ENCODE results near the gene TAS2R50. TPM values are rescaled to one million over a fixed set of nuclear protein-coding genes. Genes with fewer than 3 reads are reported as not detected.

The TAS2R50 gene
- total and polyA plus RNA-seq, 8 donors: 0.17 to 1.1 (median 0.29) TPM; not detected in 1

DNA sequence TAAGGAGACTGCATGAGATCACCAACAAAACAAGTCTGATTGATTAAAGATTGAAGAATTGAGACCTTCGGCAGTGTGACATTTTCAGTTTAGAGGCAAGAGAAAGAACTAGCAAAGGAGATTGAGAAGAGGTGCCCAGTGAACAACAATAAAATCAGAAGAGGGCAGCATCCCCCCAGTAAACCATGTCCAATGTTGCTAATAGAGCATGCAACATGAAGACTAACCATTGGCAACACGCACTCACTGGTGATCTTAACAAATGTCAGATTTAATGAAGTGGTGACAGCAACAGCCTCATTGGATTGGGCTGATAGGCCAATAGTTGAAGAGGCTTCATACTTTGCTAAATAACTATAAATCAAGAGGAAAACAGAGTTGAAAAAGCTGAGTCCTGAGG, 26.9 kb downstream of the TAS2R50 start:
- Histone ChIP-seq H3K36me3 (no peaks in the 10 kb centered on the region), H3K27ac (no peak overlapping the region), H3K9me3 (peaks cover 0 to 12% of the 10 kb centered on the region in 2 donors), H3K4me3 (no peak overlapping the region), H3K27me3 (no peaks in the 10 kb centered on the region), H3K4me1 (no peaks in the 10 kb centered on the region)
- peak in 1 of 4 donors; percentile 26 for DNase-seq
- TF ChIP-seq, protein P1, sequence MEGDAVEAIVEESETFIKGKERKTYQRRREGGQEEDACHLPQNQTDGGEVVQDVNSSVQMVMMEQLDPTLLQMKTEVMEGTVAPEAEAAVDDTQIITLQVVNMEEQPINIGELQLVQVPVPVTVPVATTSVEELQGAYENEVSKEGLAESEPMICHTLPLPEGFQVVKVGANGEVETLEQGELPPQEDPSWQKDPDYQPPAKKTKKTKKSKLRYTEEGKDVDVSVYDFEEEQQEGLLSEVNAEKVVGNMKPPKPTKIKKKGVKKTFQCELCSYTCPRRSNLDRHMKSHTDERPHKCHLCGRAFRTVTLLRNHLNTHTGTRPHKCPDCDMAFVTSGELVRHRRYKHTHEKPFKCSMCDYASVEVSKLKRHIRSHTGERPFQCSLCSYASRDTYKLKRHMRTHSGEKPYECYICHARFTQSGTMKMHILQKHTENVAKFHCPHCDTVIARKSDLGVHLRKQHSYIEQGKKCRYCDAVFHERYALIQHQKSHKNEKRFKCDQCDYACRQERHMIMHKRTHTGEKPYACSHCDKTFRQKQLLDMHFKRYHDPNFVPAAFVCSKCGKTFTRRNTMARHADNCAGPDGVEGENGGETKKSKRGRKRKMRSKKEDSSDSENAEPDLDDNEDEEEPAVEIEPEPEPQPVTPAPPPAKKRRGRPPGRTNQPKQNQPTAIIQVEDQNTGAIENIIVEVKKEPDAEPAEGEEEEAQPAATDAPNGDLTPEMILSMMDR (IDR thresholded peaks at IDR 0.05): no peak
- intact Hi-C loops (cut with DNase I): no loop called here
- no peak for ATAC-seq

- no peak overlapping the region for H3K4me3 ChIP-seq
- intact Hi-C loops (cut with DNase I): no loop called here
- no peaks in the 10 kb centered on the region for H3K27me3 ChIP-seq
- TF ChIP-seq, protein P1 (IDR thresholded peaks at IDR 0.05): no peak
- no peak overlapping the region for H3K27ac ChIP-seq
- ATAC-seq (no peak), DNase-seq (no peak)
- no peaks in the 10 kb centered on the region for H3K4me1 ChIP-seq
- peaks cover 0 to 16% of the 10 kb centered on the region in 2 donors for H3K9me3 ChIP-seq
- H3K36me3 ChIP-seq: no peaks in the 10 kb centered on the region
These were observed 29.0 kb downstream of the TAS2R50 start for GRCh38 chr12:10957741-10958140.

DNA sequence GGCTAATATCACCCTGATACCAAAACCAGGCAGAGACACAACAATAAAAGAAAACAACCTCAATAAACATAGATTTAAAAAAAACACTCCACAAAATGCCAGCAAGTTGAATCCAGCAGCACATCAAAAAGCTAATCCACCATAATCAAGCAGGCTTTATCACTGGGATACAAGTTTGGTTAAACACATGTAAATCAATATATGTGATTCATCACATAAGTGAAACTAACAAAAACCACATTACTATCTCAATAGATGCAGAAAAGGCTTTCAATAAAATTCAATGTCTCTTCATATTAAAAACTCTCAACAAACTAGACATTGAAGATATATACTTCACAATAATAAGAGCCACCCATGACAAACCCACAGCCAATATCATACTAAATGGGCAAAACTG, 30.6 kb downstream of the TAS2R50 start:
- Histone ChIP-seq H3K4me3 (no peak overlapping the region), H3K4me1 (no peaks in the 10 kb centered on the region), H3K36me3 (no peaks in the 10 kb centered on the region), H3K27ac (no peak overlapping the region), H3K9me3 (peaks cover 0 to 22% of the 10 kb centered on the region in 2 donors), H3K27me3 (no peaks in the 10 kb centered on the region)
- ATAC-seq: no peak
- TF ChIP-seq, protein P1 (IDR thresholded peaks at IDR 0.05): no peak
- DNase-seq: no peak
- intact Hi-C loops (cut with DNase I): no loop called here

- Histone ChIP-seq H3K36me3 (no peaks in the 10 kb centered on the region), H3K9me3 (peaks cover 0 to 25% of the 10 kb centered on the region in 2 donors), H3K27ac (no peak overlapping the region), H3K4me1 (no peaks in the 10 kb centered on the region), H3K27me3 (no peaks in the 10 kb centered on the region), H3K4me3 (no peak overlapping the region)
- intact Hi-C loops (cut with DNase I): no loop called here
- DNase-seq (no peak), ATAC-seq (no peak)
- TF ChIP-seq, protein P1 (IDR thresholded peaks at IDR 0.05): no peak
These were observed 34.1 kb downstream of the TAS2R50 start for GRCh38 chr12:10952645-10953044.

DNA sequence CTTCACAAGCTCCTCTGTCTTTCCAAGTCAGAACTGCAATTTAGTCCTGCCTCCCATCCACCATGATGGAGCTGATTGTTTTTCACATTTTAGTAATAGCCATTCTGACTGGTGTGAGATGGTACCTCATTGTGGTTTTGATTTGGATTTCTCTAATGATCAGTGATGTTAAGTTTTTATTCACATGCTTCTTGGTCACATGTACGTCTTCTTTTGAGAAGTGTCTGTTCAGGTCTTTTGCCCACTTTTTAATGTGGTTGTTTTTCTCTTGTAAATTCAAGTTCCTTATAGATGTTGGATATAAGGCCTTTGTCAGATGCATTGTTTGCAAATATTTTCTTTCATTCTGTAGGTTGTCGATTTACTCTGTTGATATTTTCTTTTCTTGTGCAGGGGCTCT, 43.5 kb downstream of the TAS2R50 start:
- DNase-seq: no peak

More for the DNA sequence above, 43.5 kb downstream of the TAS2R50 start:
- no peak for ATAC-seq
- no peaks in the 10 kb centered on the region for H3K27me3 ChIP-seq
- H3K4me3 ChIP-seq: no peak overlapping the region
- H3K36me3 ChIP-seq: no peaks in the 10 kb centered on the region
- no peak overlapping the region for H3K27ac ChIP-seq
- no peaks in the 10 kb centered on the region for H3K4me1 ChIP-seq
- intact Hi-C loops (cut with DNase I): no loop called here
- TF ChIP-seq, protein P1 (IDR thresholded peaks at IDR 0.05): no peak
- H3K9me3 ChIP-seq: peaks cover 0 to 12% of the 10 kb centered on the region in 2 donors

Data from left lung (tissue), 10 donors.